IMR-90 (cell line): Measurements from ENCODE around the gene LRIT2. TPM values are rescaled to one million over a fixed set of nuclear protein-coding genes. Genes with fewer than 3 reads are reported as not detected.

Experiments
- ATAC-seq: fragments of 200-7000 bp; cut with Tn5 transposase; 2 replicates; pipeline ENCODE4 v1.9.1; 2020; ENCODE audit warnings: low read depth, mild to moderate bottlenecking, moderate library complexity
- BruUV-seq: library from RNA; stranded (reverse); fragments of 400-500 nt; replicated peaks from 2 replicates; lab custom pipeline; 2021; lab: Mats Ljungman, UMichigan
- CTCF ChIA-PET: fragments of 300-600 bp; formaldehyde crosslinking; extraction: SDS; loops from one replicate; lab custom pipeline; 2021; ENCODE audit warnings: antibody characterized with exemption; lab: Yijun Ruan, JAX
- POLR2A ChIA-PET: fragments of 300-600 bp; sonication (Branson Sonifier 250); formaldehyde crosslinking; loops from one replicate; lab custom pipeline; 2022; ENCODE audit warnings: antibody characterized with exemption; ENCODE audit not compliant: unreplicated experiment; lab: Charles Lee
- DNase-seq: peaks from one replicate; pipeline ENCODE4 v3.0.0; 2013
- H2AFZ ChIP-seq: replicated peaks from 2 replicates; pipeline ENCODE3; 2013; ENCODE audit warnings: low read length, mild to moderate bottlenecking; ENCODE audit not compliant: poor library complexity
- H2AK5ac ChIP-seq: 2 replicates; pipeline ENCODE4 v1.6.1; 2013; ENCODE audit warnings: low read depth, low read length, inconsistent platforms
- H2AK9ac ChIP-seq: replicated peaks from 2 replicates; pipeline ENCODE3; 2013; ENCODE audit warnings: mild to moderate bottlenecking, low read depth, low read length, moderate library complexity; ENCODE audit not compliant: poor library complexity
- H2BK120ac ChIP-seq: 2 replicates; pipeline ENCODE4 v1.6.1; 2013; ENCODE audit warnings: low read depth, low read length, inconsistent platforms
- H2BK15ac ChIP-seq: 3 replicates; pipeline ENCODE4 v1.6.1; 2013; ENCODE audit warnings: low read depth, low read length, inconsistent platforms
- H2BK20ac ChIP-seq: 2 replicates; pipeline ENCODE4 v1.6.1; 2013; ENCODE audit warnings: low read depth, mild to moderate bottlenecking, inconsistent platforms, low read length, moderate library complexity
- H2BK5ac ChIP-seq: 2 replicates; pipeline ENCODE4 v1.6.1; 2013; ENCODE audit warnings: mild to moderate bottlenecking, low read depth, low read length, inconsistent platforms; ENCODE audit not compliant: poor library complexity, severe bottlenecking
- H3K14ac ChIP-seq: replicated peaks from 2 replicates; pipeline ENCODE4 v1.6.1; 2013; ENCODE audit warnings: low read depth, low read length, inconsistent platforms
- H3K18ac ChIP-seq: 2 replicates; pipeline ENCODE4 v1.6.1; 2013; ENCODE audit warnings: low read depth, low read length, control low read depth
- H3K23ac ChIP-seq: 2 replicates; pipeline ENCODE4 v1.6.1; 2013; ENCODE audit warnings: low read depth, low read length, inconsistent platforms
- H3K27ac ChIP-seq: 2 replicates; pipeline ENCODE4 v1.5.1; 2013; ENCODE audit warnings: mild to moderate bottlenecking, control low read depth, low read length; ENCODE audit not compliant: insufficient read depth
- H3K27me3 ChIP-seq: 2 replicates; pipeline ENCODE4 v1.6.1; 2013; ENCODE audit warnings: low read length; ENCODE audit not compliant: control insufficient read depth, insufficient read depth
- H3K36me3 ChIP-seq: 2 replicates; pipeline ENCODE4 v1.6.1; 2013; ENCODE audit warnings: low read length, mixed read lengths; ENCODE audit not compliant: control insufficient read depth, insufficient read depth
- H3K4ac ChIP-seq: 2 replicates; pipeline ENCODE4 v1.6.1; 2013; ENCODE audit warnings: low read depth, low read length, inconsistent platforms
- H3K4me1 ChIP-seq: 2 replicates; pipeline ENCODE4 v1.6.1; 2013; ENCODE audit warnings: low read length, mixed read lengths; ENCODE audit not compliant: control insufficient read depth, insufficient read depth
- H3K4me2 ChIP-seq: 2 replicates; pipeline ENCODE4 v1.6.1; 2013; ENCODE audit warnings: low read depth, mild to moderate bottlenecking, control low read depth, low read length, moderate library complexity
- H3K4me3 ChIP-seq: 2 replicates; pipeline ENCODE4 v1.5.1; 2013; ENCODE audit warnings: low read depth, mild to moderate bottlenecking, control low read depth, low read length, moderate library complexity; ENCODE audit not compliant: insufficient read depth
- H3K56ac ChIP-seq: 2 replicates; pipeline ENCODE4 v1.6.1; 2013; ENCODE audit warnings: low read length, inconsistent platforms; ENCODE audit not compliant: insufficient read depth; ENCODE audit errors: extremely low read depth
- H3K79me1 ChIP-seq, 2 experiments: 2 replicates each; pipeline ENCODE4 v1.6.1; 2013; ENCODE audit warnings: low read length in 2 of 2, inconsistent platforms in 1 of 2, low read depth in 1 of 2
- H3K9ac ChIP-seq: 2 replicates; pipeline ENCODE4 v1.6.1; 2013; ENCODE audit warnings: low read depth, low read length, control low read depth
- H3K9me1 ChIP-seq: 2 replicates; pipeline ENCODE4 v1.6.1; 2013; ENCODE audit warnings: low read length, inconsistent platforms; ENCODE audit not compliant: insufficient read depth
- H3K9me3 ChIP-seq: 2 replicates; pipeline ENCODE4 v1.6.1; 2013; ENCODE audit warnings: low read length; ENCODE audit not compliant: control insufficient read depth, insufficient read depth
- H4K20me1 ChIP-seq: 2 replicates; pipeline ENCODE4 v1.6.1; 2013; ENCODE audit warnings: low read length, inconsistent platforms; ENCODE audit not compliant: insufficient read depth
- H4K5ac ChIP-seq: 2 replicates; pipeline ENCODE4 v1.6.1; 2013; ENCODE audit warnings: mild to moderate bottlenecking, low read depth, low read length, control low read depth
- H4K8ac ChIP-seq, 2 experiments: 2 replicates each; pipeline ENCODE4 v1.6.1; 2013; ENCODE audit warnings: low read depth in 2 of 2, low read length in 2 of 2, control low read depth in 1 of 2, inconsistent platforms in 1 of 2
- H4K91ac ChIP-seq: 2 replicates; pipeline ENCODE4 v1.6.1; 2013; ENCODE audit warnings: low read depth, low read length, inconsistent platforms; ENCODE audit not compliant: insufficient read depth
- BHLHE40 ChIP-seq: fragments of 150-350 bp; IDR thresholded peaks from 2 replicates; pipeline ENCODE4 v1.6.1; 2016; ENCODE audit warnings: mild to moderate bottlenecking, low read depth, low read length
- CEBPB ChIP-seq: IDR thresholded peaks from 2 replicates; pipeline ENCODE4 v1.6.1; 2012; ENCODE audit warnings: low read depth, low read length, improper control_type of control experiment
- CTCF ChIP-seq: conservative IDR thresholded peaks from 2 replicates; pipeline ENCODE4 v1.5.1; 2012; ENCODE audit warnings: mild to moderate bottlenecking, low read depth, low read length, improper control_type of control experiment
- ELK1 ChIP-seq: fragments of 150-350 bp; IDR thresholded peaks from 2 replicates; pipeline ENCODE4 v1.6.1; 2016; ENCODE audit warnings: low read depth, mild to moderate bottlenecking, low read length, moderate library complexity, borderline replicate concordance
- FOS ChIP-seq: fragments of 150-350 bp; IDR thresholded peaks from 2 replicates; pipeline ENCODE4 v1.6.1; 2016; ENCODE audit warnings: low read depth, low read length
- MAFK ChIP-seq: IDR thresholded peaks from 2 replicates; pipeline ENCODE4 v1.6.1; 2012; ENCODE audit warnings: low read depth, low read length, improper control_type of control experiment
- MAZ ChIP-seq: IDR thresholded peaks from 2 replicates; pipeline ENCODE4 v1.6.1; 2012; ENCODE audit warnings: low read depth, mild to moderate bottlenecking, low read length, improper control_type of control experiment, moderate library complexity, borderline replicate concordance
- POLR2A ChIP-seq: IDR thresholded peaks from 2 replicates; pipeline ENCODE4 v1.6.1; 2012; ENCODE audit warnings: mild to moderate bottlenecking, low read depth, low read length
- RAD21 ChIP-seq: IDR thresholded peaks from 2 replicates; pipeline ENCODE4 v1.6.1; 2012; ENCODE audit warnings: low read length, improper control_type of control experiment
- RCOR1 ChIP-seq: IDR thresholded peaks from 2 replicates; pipeline ENCODE4 v1.6.1; 2012; ENCODE audit warnings: mild to moderate bottlenecking, low read length, improper control_type of control experiment; ENCODE audit not compliant: insufficient replicate concordance
- RFX5 ChIP-seq: IDR thresholded peaks from 2 replicates; pipeline ENCODE4 v1.8.0; 2012; ENCODE audit warnings: low read depth, mild to moderate bottlenecking, low read length, moderate library complexity
- SMC3 ChIP-seq: fragments of 150-350 bp; IDR thresholded peaks from 2 replicates; pipeline ENCODE4 v1.6.1; 2016; ENCODE audit warnings: low read depth, mild to moderate bottlenecking, antibody characterized with exemption, low read length, moderate library complexity
- WGBS, 2 experiments: methylation state at CpG; one replicate each; pipeline versions ENCODE4 v1.1.5 to v1.1.7; 2013; ENCODE audit warnings: missing lambda C conversion rate in 2 of 2; ENCODE audit not compliant: insufficient read length in 1 of 2; ENCODE audit errors: extremely low coverage in 2 of 2; 5-methylcytosine and 5-hydroxymethylcytosine counted together
- dilution Hi-C: fragments of 300-500 bp; cut with HindIII; formaldehyde crosslinking; loops from one replicate; pipeline ENCODE4 v1.14.3; 2018; ENCODE audit warnings: low sequenced_read_pairs; ENCODE audit not compliant: unreplicated experiment
- in situ Hi-C: fragments of 300-500 bp; cut with MboI; formaldehyde crosslinking; loops from 3 replicates; pipeline ENCODE4 v1.14.3; 2019; ENCODE audit warnings: low sequenced_read_pairs, inconsistent platforms, mixed read lengths
- intact Hi-C: fragments of 100-400 bp; cut with micrococcal nuclease; formaldehyde crosslinking; loops from 2 replicates; pipeline ENCODE4 v1.10.0; 2022
- polyA plus RNA-seq, 3 experiments: library from polyadenylated mRNA; depleted of rRNA; stranded (reverse); fragments of >200 nt; gene quantifications; 2 replicates each; pipeline ENCODE4 v1.2.3, GENCODE V29; 2012; ENCODE audit warnings: low replicate concordance in 1 of 3
- total RNA-seq: library from RNA; depleted of rRNA; stranded (reverse); fragments of >200 nt; gene quantifications from 2 replicates; pipeline ENCODE4 v1.2.3, GENCODE V29; 2012
- TF ChIP-seq, protein P1 (sequence below): fragments of 150-350 bp; IDR thresholded peaks from 2 replicates; pipeline ENCODE4 v1.6.1; 2017; ENCODE audit warnings: mild to moderate bottlenecking, antibody characterized with exemption, low read length, low read depth

LRIT2 gene
- total and polyA plus RNA-seq, 2 of the 4 experiments (the other 2 are of a cell fraction): not detected

- H3K4me2 ChIP-seq: no peak overlapping the region
- TF ChIP-seq RFX5 (no peak), FOS (no peak), MAFK (no peak), CTCF (no peak), POLR2A (no peak), CEBPB (no peak), RAD21 (no peak), ELK1 (no peak), MAZ (no peak), RCOR1 (no peak), BHLHE40 (no peak), SMC3 (no peak)
- TF ChIP-seq, protein P1, sequence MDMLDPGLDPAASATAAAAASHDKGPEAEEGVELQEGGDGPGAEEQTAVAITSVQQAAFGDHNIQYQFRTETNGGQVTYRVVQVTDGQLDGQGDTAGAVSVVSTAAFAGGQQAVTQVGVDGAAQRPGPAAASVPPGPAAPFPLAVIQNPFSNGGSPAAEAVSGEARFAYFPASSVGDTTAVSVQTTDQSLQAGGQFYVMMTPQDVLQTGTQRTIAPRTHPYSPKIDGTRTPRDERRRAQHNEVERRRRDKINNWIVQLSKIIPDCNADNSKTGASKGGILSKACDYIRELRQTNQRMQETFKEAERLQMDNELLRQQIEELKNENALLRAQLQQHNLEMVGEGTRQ: no peak
- no peak overlapping the region for H4K5ac ChIP-seq
- H2AFZ ChIP-seq: peak overlapping the region; percentile 32
- intact Hi-C loops (no loop called here), in situ Hi-C loops (no loop called here), dilution Hi-C loops (no loop called here)
- H2BK120ac ChIP-seq: no peak overlapping the region
- no peak overlapping the region for H3K4ac ChIP-seq
- H3K36me3 ChIP-seq: no peaks in the 10 kb centered on the region
- no peaks in the 10 kb centered on the region for H3K9me3 ChIP-seq
- H4K8ac ChIP-seq: no peak overlapping the region
- ChIA-PET POLR2A (no interaction called here), CTCF (no interaction called here)
- 60% methylated on average over 2 of the region's 3 CpGs; no CpG with 5 or more reads in 1 of the 2 experiments for WGBS, 2 experiments
- H2AK9ac ChIP-seq: peak overlapping the region; percentile 55
- H3K56ac ChIP-seq: no peak overlapping the region
- DNase-seq (no peak), ATAC-seq (no peak)
- H3K23ac ChIP-seq: no peak overlapping the region
- H2BK15ac ChIP-seq: no peak overlapping the region
- 0 out of 2 replicates have a peak, but pooled peaks cover 4% of the 10 kb centered on the region for H3K9me1 ChIP-seq
- H3K27ac ChIP-seq: no peak overlapping the region
- H4K20me1 ChIP-seq: no peaks in the 10 kb centered on the region
- H3K18ac ChIP-seq: no peak overlapping the region
- H3K4me3 ChIP-seq: no peak overlapping the region
- no peaks in the 10 kb centered on the region for H3K27me3 ChIP-seq
- no peak overlapping the region for H3K9ac ChIP-seq
- no peak overlapping the region for H2BK20ac ChIP-seq
- no peaks in the 10 kb centered on the region for H3K79me1 ChIP-seq
- H2AK5ac ChIP-seq: no peak overlapping the region
- no TSS peak for BruUV-seq
- H3K4me1 ChIP-seq: no peaks in the 10 kb centered on the region
- no peak overlapping the region for H4K91ac ChIP-seq
- H2BK5ac ChIP-seq: peak overlapping the region; percentile 89
- H3K14ac ChIP-seq: no peak overlapping the region
Observed at GRCh38 chr10:84178160-84178609, 47.2 kb downstream of the LRIT2 start.
